Neural cell (in vitro differentiated cells): ENCODE results near the gene ZNF763.

Source experiments
- CTCF ChIP-seq: fragments of 450-650 bp; IDR thresholded peaks from 2 replicates; pipeline ENCODE4 v1.5.1; 2014; ENCODE audit warnings: antibody characterized with exemption, mild to moderate bottlenecking, moderate library complexity; ENCODE audit not compliant: poor library complexity, severe bottlenecking
- EZH2 ChIP-seq: fragments of 200-600, 300-800 bp; shearing (Covaris generic), sonication (generic); IDR thresholded peaks from 2 replicates; pipeline ENCODE4 v1.6.1; 2014; ENCODE audit warnings: antibody characterized with exemption, low read length, borderline replicate concordance, mild to moderate bottlenecking; ENCODE audit not compliant: insufficient read depth, poor library complexity, severe bottlenecking
- MXI1 ChIP-seq: fragments of 450-650 bp; conservative IDR thresholded peaks from 2 replicates; pipeline ENCODE4 v1.6.1; 2014; ENCODE audit warnings: antibody characterized with exemption, mild to moderate bottlenecking; ENCODE audit not compliant: poor library complexity, severe bottlenecking
- POLR2AphosphoS5 ChIP-seq: IDR thresholded peaks from 2 replicates; pipeline ENCODE4 v1.6.1; 2012
- RAD21 ChIP-seq: fragments of 450-650 bp; conservative IDR thresholded peaks from 2 replicates; pipeline ENCODE4 v1.6.1; 2014; ENCODE audit warnings: antibody characterized with exemption, mild to moderate bottlenecking, moderate library complexity
- TAF1 ChIP-seq: IDR thresholded peaks from 2 replicates; pipeline ENCODE4 v1.6.1; 2012; ENCODE audit warnings: low read depth

GRCh38 chr19:11970174-11970573 lies 5.3 kb downstream of the ZNF763 start:
- TF ChIP-seq CTCF (no peak), POLR2AphosphoS5 (no peak), RAD21 (no peak), TAF1 (no peak), EZH2 (no peak), MXI1 (no peak)
